A549 (cell line): ENCODE measurements around the gene RBCK1. TPM values are rescaled to one million over a fixed set of nuclear protein-coding genes. Genes with fewer than 3 reads are reported as not detected.
"Not testable (repeated sequence)": the region's sequence is repeated elsewhere in the genome, so short reads cannot be mapped to it uniquely, and the experiment has no call there.

Experiments
- ATAC-seq, 2 experiments: fragments of 200-7000 bp in 1 of 2; fragments of >200 bp in 1 of 2; cut with Nextera tagmentation in 1 of 2; cut with Tn5 transposase in 1 of 2; 3 replicates each; pipeline versions ENCODE4 v1.8.0 to v1.9.1; 2018 to 2020; ENCODE audit warnings: mild to moderate bottlenecking in 1 of 2, moderate library complexity in 1 of 2
- CTCF ChIA-PET: fragments of 300-600 bp; sonication (Branson Sonifier 250); formaldehyde crosslinking; extraction: SDS; loops from one replicate; lab custom pipeline; 2021; ENCODE audit warnings: antibody characterized with exemption, inconsistent platforms; lab: Yijun Ruan, JAX
- POLR2A ChIA-PET: fragments of 350-600 bp; formaldehyde crosslinking; extraction: SDS; loops from one replicate; lab custom pipeline; 2021; ENCODE audit warnings: antibody characterized with exemption, inconsistent platforms; lab: Yijun Ruan, JAX
- DNase-seq, 2 experiments: peaks; one replicate each; pipeline versions ENCODE4 v3.0.0 to v3.0.0-alpha.2; 2011 to 2016; ENCODE audit warnings: low read depth in 1 of 2, low spot score in 1 of 2
- FAIRE-seq: peaks from 2 replicates; lab custom pipeline; 2011; peaks lifted over from hg19 to GRCh38; lab: Jason Lieb, UNC
- H3K27ac ChIP-seq, 2 experiments: fragments of >200 bp; sonication (Bioruptor Twin); formaldehyde crosslinking; 3 replicates each; pipeline ENCODE4 v1.5.1; 2016 to 2017
- H3K4me1 ChIP-seq: fragments of >200 bp; sonication (Bioruptor Twin); formaldehyde crosslinking; 3 replicates; pipeline ENCODE4 v1.6.1; 2016
- H3K4me2 ChIP-seq: fragments of >200 bp; sonication (Bioruptor Twin); formaldehyde crosslinking; 3 replicates; pipeline ENCODE4 v1.6.1; 2016
- H3K4me3 ChIP-seq: fragments of >200 bp; sonication (Bioruptor Twin); formaldehyde crosslinking; 3 replicates; pipeline ENCODE4 v1.5.1; 2016
- H3K9me3 ChIP-seq: fragments of >200 bp; sonication (Bioruptor Twin); formaldehyde crosslinking; 3 replicates; pipeline ENCODE4 v1.6.1; 2016
- ATOH8 ChIP-seq: fragments of 250-450 bp; sonication (Bioruptor Pico); IDR thresholded peaks from 2 replicates; pipeline ENCODE4 v1.5.0; 2020; ENCODE audit warnings: low read depth, mild to moderate bottlenecking, moderate library complexity
- CBX2 ChIP-seq: fragments of 200-600 bp; sonication (generic); IDR thresholded peaks from 2 replicates; pipeline ENCODE4 v1.6.1; 2016; ENCODE audit warnings: low read depth, mild to moderate bottlenecking, borderline replicate concordance
- CHD4 ChIP-seq: fragments of 200-600 bp; sonication (generic); IDR thresholded peaks from 2 replicates; pipeline ENCODE4 v1.6.1; 2016; ENCODE audit warnings: antibody characterized with exemption, mild to moderate bottlenecking, borderline replicate concordance
- EP300 ChIP-seq, 2 experiments: fragments of >200 bp; sonication (Bioruptor Twin); formaldehyde crosslinking; IDR thresholded peaks; 2 replicates in 1 of 2; 3 replicates in 1 of 2; pipeline ENCODE4 v1.6.1; 2016 to 2017
- ESRRA ChIP-seq: fragments of 150-350 bp; IDR thresholded peaks from 2 replicates; pipeline ENCODE4 v1.6.1; 2014; ENCODE audit warnings: mild to moderate bottlenecking, low read length, borderline replicate concordance
- GATA3 ChIP-seq: IDR thresholded peaks from 2 replicates; pipeline ENCODE4 v1.6.1; 2012; ENCODE audit warnings: borderline replicate concordance
- HEYL ChIP-seq: fragments of 250-450 bp; sonication (Bioruptor Pico); IDR thresholded peaks from 2 replicates; pipeline ENCODE4 v1.8.0; 2021; ENCODE audit warnings: mild to moderate bottlenecking, moderate library complexity
- HMGXB4 ChIP-seq: fragments of 250-450 bp; sonication (Bioruptor Pico); IDR thresholded peaks from 2 replicates; pipeline ENCODE4 v1.5.0; 2021; ENCODE audit warnings: mild to moderate bottlenecking, moderate library complexity, borderline replicate concordance
- JUNB ChIP-seq: fragments of >200 bp; sonication (Bioruptor Twin); formaldehyde crosslinking; IDR thresholded peaks from 2 replicates; pipeline ENCODE4 v1.6.1; 2016
- KDM5A ChIP-seq: fragments of 200-600 bp; sonication (generic); IDR thresholded peaks from 2 replicates; pipeline ENCODE4 v1.6.1; 2016; ENCODE audit warnings: antibody characterized with exemption, mild to moderate bottlenecking
- MAX ChIP-seq: IDR thresholded peaks from 2 replicates; pipeline ENCODE4 v1.6.1; 2012
- POLR2AphosphoS2 ChIP-seq: conservative IDR thresholded peaks from 2 replicates; pipeline ENCODE4 v1.6.1; 2012; ENCODE audit warnings: low read length, improper control_type of control experiment, inconsistent platforms
- RARB ChIP-seq: fragments of 250-450 bp; sonication (Bioruptor Pico); IDR thresholded peaks from 2 replicates; pipeline ENCODE4 v1.8.0; 2021; ENCODE audit warnings: mild to moderate bottlenecking, moderate library complexity
- RFX5 ChIP-seq: fragments of 450-650 bp; IDR thresholded peaks from 2 replicates; pipeline ENCODE4 v1.7.1; 2014; ENCODE audit warnings: antibody characterized with exemption, mild to moderate bottlenecking, moderate library complexity
- TFCP2L1 ChIP-seq: fragments of 250-450 bp; sonication (Bioruptor Pico); IDR thresholded peaks from 2 replicates; pipeline ENCODE4 v1.5.0; 2021; ENCODE audit warnings: mild to moderate bottlenecking
- TP53 ChIP-seq: fragments of 250-450 bp; sonication (Bioruptor Pico); IDR thresholded peaks from 2 replicates; pipeline ENCODE4 v1.5.0; 2021; ENCODE audit warnings: mild to moderate bottlenecking, moderate library complexity
- USF2 ChIP-seq: fragments of 450-650 bp; IDR thresholded peaks from 2 replicates; pipeline ENCODE4 v1.6.1; 2014; ENCODE audit warnings: antibody characterized with exemption
- ZC3H11A ChIP-seq: fragments of 450-650 bp; IDR thresholded peaks from 2 replicates; pipeline ENCODE4 v1.6.1; 2014; ENCODE audit warnings: antibody characterized with exemption, mild to moderate bottlenecking
- WGBS: methylation state at CpG from one replicate; pipeline ENCODE4 v1.1.6; 2017; ENCODE audit errors: missing lambda C conversion rate; 5-methylcytosine and 5-hydroxymethylcytosine counted together
- polyA plus RNA-seq, 4 experiments: library from polyadenylated mRNA; depleted of rRNA in 3 of 4; stranded (reverse); fragments of >200 nt; fragmentation: RNase III in 1 of 4; extraction: RNeasy Plus Mini Kit Qiagen cat#74134 plus additional on column Dnase treatment in 1 of 4; gene quantifications; 2 replicates in 3 of 4; 3 replicates in 1 of 4; pipeline ENCODE4 v1.2.3, GENCODE V29; 2011 to 2017

The RBCK1 gene
- polyA plus RNA-seq, 2 of the 4 experiments (the other 2 are of a cell fraction), result 117 to 222 TPM

- no peak for FAIRE-seq
- POLR2A ChIA-PET, result no interaction called here
- no peak for TF ChIP-seq TFCP2L1 (CRISPR knock-in tag)
- no peak for TF ChIP-seq TP53 (CRISPR knock-in tag)
- TF ChIP-seq, all 56 proteins: peak for 0
- Histone ChIP-seq H3K4me2 (no peak overlapping the region), H3K27ac (no peak overlapping the region), H3K9me3 (peaks cover 5% of the 10 kb centered on the region; the same call in 2 of the 3 replicates), H3K4me3 (no peak overlapping the region), H3K4me1 (no peaks in the 10 kb centered on the region)
- CTCF ChIA-PET, result interaction anchor here (1.1 to 4.8 kb wide), 9 partner anchors 9 to 119 kb away, joined by 3 to 29 read pairs (median 10); partner anchors contain the start of gene TBC1D20
- DNase-seq (no peak), ATAC-seq (peak; percentile 26 to 54; a peak in 3 of 6 replicates)
- 93% methylated on average over 1 of the region's 1 CpG for WGBS
These were observed 64.8 kb downstream of the RBCK1 start for GRCh38 chr20:472889-473292.

- no peak overlapping the region for H3K27ac ChIP-seq
- H3K4me2 ChIP-seq, result no peak overlapping the region
- no peak for TF ChIP-seq RARB
- TF ChIP-seq CBX2, result no peak
- TF ChIP-seq HMGXB4, result no peak
- TF ChIP-seq HEYL (CRISPR knock-in tag), result no peak
- no peak for TF ChIP-seq KDM5A
- no peak for TF ChIP-seq JUNB
- no peak for TF ChIP-seq RFX5
- no peak for TF ChIP-seq ESRRA
- TF ChIP-seq POLR2AphosphoS2, result no peak
- TF ChIP-seq EP300 (IDR thresholded peaks at IDR 0.05), result no peak
- no peak for TF ChIP-seq GATA3
- TF ChIP-seq MAX, result no peak
- ATAC-seq, result no peak
- peaks cover 5% of the 10 kb centered on the region; the same call in 2 of the 3 replicates for H3K9me3 ChIP-seq
- no peak for FAIRE-seq
- ChIA-PET POLR2A (no interaction called here), CTCF (interaction anchor here (1.1 to 4.8 kb wide), 5 partner anchors 10 to 144 kb away, joined by 3 to 29 read pairs (median 10); no protein-coding TSS in a partner anchor)
- WGBS, result 89% methylated on average over 2 of the region's 2 CpGs
- no peak for DNase-seq
- H3K4me3 ChIP-seq, result no peak overlapping the region
- H3K4me1 ChIP-seq, result peaks cover 8% of the 10 kb centered on the region; the same call in 2 of the 3 replicates
These were observed 66.5 kb downstream of the RBCK1 start for GRCh38 chr20:474581-474980.

- FAIRE-seq (peak; percentile 7), DNase-seq (no peak), ATAC-seq (no peak)
- Histone ChIP-seq H3K9me3 (no peaks in the 10 kb centered on the region; the same call in 2 of the 3 replicates), H3K4me3 (no peak overlapping the region), H3K4me2 (no peak overlapping the region), H3K4me1 (peaks cover 10% of the 10 kb centered on the region; the same call in 2 of the 3 replicates), H3K27ac (no peak overlapping the region)
- WGBS, result 94% methylated on average over 6 of the region's 6 CpGs
- POLR2A ChIA-PET, result interaction anchor here (1.4 kb wide), 1 partner anchor 13 kb away, joined by 3 read pairs; the partner anchor contains the start of gene TBC1D20
- CTCF ChIA-PET, result interaction anchor here (1.5 to 5.3 kb wide), 8 partner anchors 9 to 263 kb away, joined by 4 to 71 read pairs (median 16); partner anchors contain the start of gene TBC1D20
- TF ChIP-seq USF2 (no peak), CHD4 (no peak), ZC3H11A (0 out of 2 replicates have a peak, but pooled peaks have one; percentile 3), ATOH8 (CRISPR knock-in tag) (no peak)
These were observed 67.6 kb downstream of the RBCK1 start for GRCh38 chr20:475463-476357.

- ATAC-seq, result not testable (repeated sequence)
These were observed 68.6 kb downstream of the RBCK1 start for GRCh38 chr20:476561-477249.

More at GRCh38 chr20:476561-477249, 68.6 kb downstream of the RBCK1 start:
- not testable (repeated sequence) for H3K4me2 ChIP-seq, H3K9me3 ChIP-seq, FAIRE-seq, H3K4me3 ChIP-seq, H3K27ac ChIP-seq, DNase-seq
- H3K4me1 ChIP-seq, result peaks cover 10% of the 10 kb centered on the region; the same call in 2 of the 3 replicates
- ChIA-PET POLR2A (interaction anchor here (1.4 kb wide), 1 partner anchor 14 kb away, joined by 3 read pairs; the partner anchor contains the start of gene TBC1D20), CTCF (interaction anchor here (0.7 to 5.3 kb wide), 10 partner anchors 10 to 262 kb away, joined by 3 to 71 read pairs (median 8); partner anchors contain the start of gene TBC1D20)
- WGBS, result 95% methylated on average over 6 of the region's 6 CpGs
